Liver (tissue), 9 donors: ENCODE results near the gene NFAT5. TPM values are rescaled to one million over a fixed set of nuclear protein-coding genes. Genes with fewer than 3 reads are reported as not detected.

Experiments
- DNase-seq: peaks from one replicate; pipeline ENCODE4 v3.0.0-alpha.2; 2017; ENCODE audit warnings: low spot score
- H3K27ac ChIP-seq, 2 donors: one replicate each; pipeline ENCODE4 v1.7.0; 2013; ENCODE audit warnings: inconsistent platforms in 2 of 2, low read length in 2 of 2, control low read depth in 1 of 2, low read depth in 1 of 2, mild to moderate bottlenecking in 1 of 2
- H3K27me3 ChIP-seq, 4 donors: one replicate each; pipeline versions ENCODE4 v1.6.1 to v1.7.0; 2013; ENCODE audit warnings: low read length in 3 of 4, inconsistent platforms in 1 of 4, mild to moderate bottlenecking in 1 of 4, moderate library complexity in 1 of 4; ENCODE audit not compliant: control insufficient read depth in 4 of 4, insufficient read depth in 4 of 4
- H3K36me3 ChIP-seq, 4 donors: one replicate each; pipeline versions ENCODE4 v1.6.1 to v1.7.0; 2013; ENCODE audit warnings: low read length in 3 of 4, mild to moderate bottlenecking in 3 of 4, low read depth in 1 of 4, moderate library complexity in 1 of 4; ENCODE audit not compliant: control insufficient read depth in 4 of 4, insufficient read depth in 3 of 4
- H3K4me1 ChIP-seq, 4 donors: one replicate each; pipeline versions ENCODE4 v1.6.1 to v1.7.0; 2013; ENCODE audit warnings: low read length in 3 of 4, mild to moderate bottlenecking in 3 of 4, moderate library complexity in 1 of 4; ENCODE audit not compliant: control insufficient read depth in 4 of 4, insufficient read depth in 4 of 4
- H3K4me3 ChIP-seq, 3 donors: one replicate each; pipeline versions ENCODE4 v1.6.1 to v1.7.0; 2013; ENCODE audit warnings: low read length in 3 of 3, control low read depth in 1 of 3, low read depth in 1 of 3, mild to moderate bottlenecking in 1 of 3
- H3K9ac ChIP-seq, 2 donors: one replicate each; pipeline ENCODE4 v1.7.0; 2013; ENCODE audit warnings: low read length in 2 of 2, mild to moderate bottlenecking in 2 of 2, moderate library complexity in 2 of 2, control low read depth in 1 of 2, low read depth in 1 of 2
- H3K9me3 ChIP-seq, 4 donors: one replicate each; pipeline versions ENCODE4 v1.6.1 to v1.7.0; 2013; ENCODE audit warnings: low read length in 3 of 4; ENCODE audit not compliant: control insufficient read depth in 4 of 4
- ATF3 ChIP-seq: IDR thresholded peaks from 2 replicates; pipeline ENCODE4 v1.6.1; 2016; ENCODE audit warnings: antibody characterized with exemption
- GABPA ChIP-seq, 2 donors: IDR thresholded peaks in 1 of 2; conservative IDR thresholded peaks in 1 of 2; 2 replicates each; pipeline ENCODE4 v1.6.1; 2016; ENCODE audit warnings: antibody characterized with exemption in 2 of 2, mild to moderate bottlenecking in 1 of 2, moderate library complexity in 1 of 2
- HNF4A ChIP-seq, 2 donors: conservative IDR thresholded peaks; 2 replicates each; pipeline ENCODE4 v1.6.1; 2016; ENCODE audit warnings: antibody characterized with exemption in 2 of 2, mild to moderate bottlenecking in 2 of 2
- HNF4G ChIP-seq: IDR thresholded peaks from 2 replicates; pipeline ENCODE4 v1.6.1; 2016; ENCODE audit warnings: antibody characterized with exemption
- RAD21 ChIP-seq, 2 donors: IDR thresholded peaks; 2 replicates each; pipeline ENCODE4 v1.6.1; 2016; ENCODE audit warnings: antibody characterized with exemption in 2 of 2, mild to moderate bottlenecking in 2 of 2
- REST ChIP-seq: IDR thresholded peaks from 2 replicates; pipeline ENCODE4 v1.6.1; 2016; ENCODE audit warnings: antibody characterized with exemption, mild to moderate bottlenecking
- RXRA ChIP-seq, 2 donors: IDR thresholded peaks; 2 replicates each; pipeline ENCODE4 v1.6.1; 2017 to 2018; ENCODE audit warnings: antibody characterized with exemption in 2 of 2, mild to moderate bottlenecking in 1 of 2
- YY1 ChIP-seq: IDR thresholded peaks from 2 replicates; pipeline ENCODE4 v1.6.1; 2016; ENCODE audit warnings: antibody characterized with exemption, mild to moderate bottlenecking
- ZBTB33 ChIP-seq: IDR thresholded peaks from 2 replicates; pipeline ENCODE4 v1.6.1; 2016; ENCODE audit warnings: antibody characterized with exemption
- WGBS: extraction: QIAGEN DNeasy Blood & Tissue Kit; methylation state at CpG from one replicate; pipeline ENCODE4 v1.1.7; 2013; 5-methylcytosine and 5-hydroxymethylcytosine counted together
- polyA plus RNA-seq, 2 donors: library from polyadenylated mRNA; stranded (reverse) in 1 of 2; unstranded in 1 of 2; fragments of 200-250 nt in 1 of 2; fragments of >200 nt in 1 of 2; fragmentation: Nextera tagmentation in 1 of 2; extraction: Ambion mirVana in 1 of 2; gene quantifications; one replicate each; pipeline versions ENCODE4 v1.2.1 to v1.2.3, GENCODE V29; 2013 to 2015
- total RNA-seq, 2 donors: library from RNA; depleted of rRNA; stranded (reverse); fragments of >200 nt; gene quantifications; one replicate each; pipeline ENCODE4 v1.2.3, GENCODE V29; 2014
- donor health status: healthy.
- donor health status: healthy.
- donor health status: healthy.
- donor health status: healthy.
- donor health status: healthy.

Gene NFAT5
- total and polyA plus RNA-seq, 4 donors: 1.5 to 21.0 (median 11.2) TPM

- no peak for DNase-seq
- H3K27me3 ChIP-seq: no peaks in the 10 kb centered on the region
- TF ChIP-seq REST: no peak
- WGBS: 95% methylated on average over 3 of the region's 3 CpGs
- H3K36me3 ChIP-seq: no peaks in the 10 kb centered on the region
- H3K4me3 ChIP-seq: no peak overlapping the region
- peaks cover 0 to 9% (median 2%) of the 10 kb centered on the region in 4 donors for H3K4me1 ChIP-seq
- no peaks in the 10 kb centered on the region for H3K9me3 ChIP-seq
- H3K9ac ChIP-seq: no peak overlapping the region
- no peak overlapping the region for H3K27ac ChIP-seq
Observed at GRCh38 chr16:69590590-69590989, 24.8 kb downstream of the NFAT5 start.

GRCh38 chr16:69593751-69594255 is 28.0 kb downstream of the NFAT5 start:
- H3K4me1 ChIP-seq: peaks cover 0 to 13% (median 2%) of the 10 kb centered on the region in 4 donors
- DNase-seq: no peak
- 95% methylated on average over 4 of the region's 4 CpGs for WGBS
- no peaks in the 10 kb centered on the region for H3K27me3 ChIP-seq
- no peak overlapping the region for H3K4me3 ChIP-seq
- no peaks in the 10 kb centered on the region for H3K36me3 ChIP-seq
- no peaks in the 10 kb centered on the region for H3K9me3 ChIP-seq
- no peak overlapping the region for H3K9ac ChIP-seq
- TF ChIP-seq HNF4A (conservative IDR thresholded peaks at IDR 0.05): no peak
- no peak overlapping the region for H3K27ac ChIP-seq

- Histone ChIP-seq H3K36me3 (no peaks in the 10 kb centered on the region), H3K9me3 (no peaks in the 10 kb centered on the region), H3K4me1 (peaks cover 0 to 13% (median 2%) of the 10 kb centered on the region in 4 donors), H3K27me3 (no peaks in the 10 kb centered on the region), H3K27ac (no peak overlapping the region), H3K9ac (no peak overlapping the region), H3K4me3 (no peak overlapping the region)
- no peak for DNase-seq
- TF ChIP-seq HNF4G (no peak), RAD21 (IDR thresholded peaks at IDR 0.05) (no peak), ATF3 (no peak)
- WGBS: 92% methylated on average over 8 of the region's 8 CpGs
Observed at GRCh38 chr16:69595127-69596036, 29.6 kb downstream of the NFAT5 start.

GRCh38 chr16:69596801-69597200 is 31.0 kb downstream of the NFAT5 start:
- Histone ChIP-seq H3K36me3 (no peaks in the 10 kb centered on the region), H3K27me3 (no peaks in the 10 kb centered on the region), H3K9ac (no peak overlapping the region), H3K27ac (no peak overlapping the region), H3K4me3 (no peak overlapping the region), H3K4me1 (peaks cover 0 to 13% (median 2%) of the 10 kb centered on the region in 4 donors), H3K9me3 (no peaks in the 10 kb centered on the region)
- no peak for DNase-seq
- TF ChIP-seq ZBTB33 (no peak), RAD21 (IDR thresholded peaks at IDR 0.05) (no peak), RXRA (IDR thresholded peaks at IDR 0.05) (no peak), HNF4G (no peak), YY1 (no peak), GABPA (IDR thresholded peaks at IDR 0.05 in 1 of 2, conservative IDR thresholded peaks at IDR 0.05 in 1 of 2) (no peak), HNF4A (conservative IDR thresholded peaks at IDR 0.05) (no peak)
